ENCODE measurements around the gene AIRE. TPM values are rescaled to one million over a fixed set of nuclear protein-coding genes. Genes with fewer than 3 reads are reported as not detected.
"Not testable (repeated sequence)": the region's sequence is repeated elsewhere in the genome, so short reads cannot be mapped to it uniquely, and the experiment has no call there.

The AIRE gene
- total RNA-seq, 1 donor from 2014 or later: 0.41 TPM

- FAIRE-seq (no peak), DNase-seq (ENCODE audit: low spot score in 2 of 2) (no peak)
Observed at GRCh38 chr21:44265734-44266270, 19.9 kb upstream of the AIRE start.

- FAIRE-seq (no peak), DNase-seq (ENCODE audit: low spot score in 2 of 2) (no peak)
Observed at GRCh38 chr21:44267655-44268142, 18.0 kb upstream of the AIRE start.

GRCh38 chr21:44269090-44269489, 16.6 kb upstream of the AIRE start:
- DNase-seq (ENCODE audit: low spot score in 2 of 2) (no peak), FAIRE-seq (no peak)

GRCh38 chr21:44271558-44272283, 14.0 kb upstream of the AIRE start:
- FAIRE-seq: no peak
- DNase-seq (ENCODE audit: low spot score in 2 of 2): no peak

- FAIRE-seq: no peak
- DNase-seq (ENCODE audit: low spot score in 2 of 2): no peak
Observed at GRCh38 chr21:44272284-44272858, 13.3 kb upstream of the AIRE start.

- FAIRE-seq: no peak
- no peak for DNase-seq (ENCODE audit: low spot score in 2 of 2)
Observed at GRCh38 chr21:44273046-44273445, 12.6 kb upstream of the AIRE start.

- no peak for DNase-seq (ENCODE audit: low spot score in 2 of 2)
- no peak for FAIRE-seq
Observed at GRCh38 chr21:44275041-44275440, 10.6 kb upstream of the AIRE start.

GRCh38 chr21:44279354-44280260, 6.1 kb upstream of the AIRE start:
- FAIRE-seq: no peak

GRCh38 chr21:44281801-44282200, 3.9 kb upstream of the AIRE start:
- DNase-seq (ENCODE audit: low spot score in 2 of 2): no peak
- no peak for FAIRE-seq

More at GRCh38 chr21:44279354-44280260, 6.1 kb upstream of the AIRE start:
- DNase-seq (ENCODE audit: low spot score in 2 of 2): no peak

- DNase-seq (ENCODE audit: low spot score in 2 of 2): no peak
- FAIRE-seq: no peak
Observed at GRCh38 chr21:44282370-44282769, 3.3 kb upstream of the AIRE start.

GRCh38 chr21:44283211-44283785, 2.4 kb upstream of the AIRE start:
- not testable (repeated sequence) for FAIRE-seq; DNase-seq (ENCODE audit: low spot score in 2 of 2)

- FAIRE-seq: no peak
- DNase-seq (ENCODE audit: low spot score in 2 of 2): no peak
Observed at GRCh38 chr21:44283948-44284347, 1.7 kb upstream of the AIRE start.

GRCh38 chr21:44286086-44286715, 525 bp downstream of the AIRE start:
- FAIRE-seq: no peak

GRCh38 chr21:44286716-44287632, 1.3 kb downstream of the AIRE start:
- no peak for FAIRE-seq
- no peak for DNase-seq (ENCODE audit: low spot score in 2 of 2)

More at GRCh38 chr21:44286086-44286715, 525 bp downstream of the AIRE start:
- no peak for DNase-seq (ENCODE audit: low spot score in 2 of 2)

- DNase-seq (ENCODE audit: low spot score in 2 of 2) (no peak), FAIRE-seq (no peak)
Observed at GRCh38 chr21:44288251-44289110, 2.8 kb downstream of the AIRE start.

GRCh38 chr21:44289381-44290010, 3.8 kb downstream of the AIRE start:
- DNase-seq (ENCODE audit: low spot score in 2 of 2) (no peak), FAIRE-seq (no peak)

GRCh38 chr21:44290327-44291077, 4.8 kb downstream of the AIRE start:
- DNase-seq (ENCODE audit: low spot score in 2 of 2): no peak
- FAIRE-seq: no peak

All from frontal cortex (tissue), 4 donors.